Thyroid gland (tissue), 4 donors: ENCODE data around the gene HDAC8. TPM values are rescaled to one million over a fixed set of nuclear protein-coding genes. Genes with fewer than 3 reads are reported as not detected.

Experiments used
- DNase-seq, 2 donors: peaks; one replicate each; pipeline ENCODE4 v3.0.0-alpha.2; 2019
- H3K27ac ChIP-seq, 3 donors: fragments of 200-600 bp; sonication (generic); 1 replicate in 2 of 3; 2 replicates in 1 of 3; pipeline ENCODE4 v1.5.1; 2016 to 2019; ENCODE audit warnings: mild to moderate bottlenecking in 1 of 3, moderate library complexity in 1 of 3
- H3K27me3 ChIP-seq: fragments of 200-600 bp; sonication (generic); one replicate; pipeline ENCODE4 v1.5.1; 2019
- H3K36me3 ChIP-seq, 2 donors: fragments of 200-600 bp; sonication (generic); one replicate each; pipeline ENCODE4 v1.5.1; 2016 to 2019
- H3K4me1 ChIP-seq, 2 donors: fragments of 200-600 bp; sonication (generic); one replicate each; pipeline ENCODE4 v1.5.1; 2017 to 2019
- H3K4me3 ChIP-seq, 3 donors: fragments of 200-600 bp; sonication (generic); replicated peaks in 1 of 3; 1 replicate in 2 of 3; 2 replicates in 1 of 3; pipeline ENCODE4 v1.5.1; 2016; ENCODE audit warnings: mild to moderate bottlenecking in 1 of 3
- H3K9me3 ChIP-seq: fragments of 200-600 bp; sonication (generic); one replicate; pipeline ENCODE4 v1.5.1; 2017
- POLR2A ChIP-seq, 2 donors: fragments of 450-650 bp; IDR thresholded peaks; one replicate each; pipeline ENCODE4 v1.6.1; 2017; ENCODE audit warnings: antibody characterized with exemption in 2 of 2, mild to moderate bottlenecking in 2 of 2, moderate library complexity in 1 of 2
- WGBS, 2 donors: methylation state at CpG; one replicate each; pipeline ENCODE4 v1.1.5; 2017; 5-methylcytosine and 5-hydroxymethylcytosine counted together
- intact Hi-C: fragments of 100-400 bp; cut with DNase I; formaldehyde crosslinking; loops from one replicate; pipeline ENCODE4 v1.15.1; 2023
- total RNA-seq, 4 donors: library from RNA; depleted of rRNA; stranded (reverse); fragments of >200 nt; gene quantifications; one replicate each; pipeline ENCODE4 v1.2.3, GENCODE V29; 2016
- TF ChIP-seq, protein P1 (sequence below), 6 experiments: fragments of 200-600 bp in 3 of 6; fragments of 450-650 bp in 3 of 6; sonication (generic) in 3 of 6; IDR thresholded peaks; one replicate each; pipeline ENCODE4 v1.5.1; 2016 to 2019; ENCODE audit warnings: antibody characterized with exemption in 6 of 6, mild to moderate bottlenecking in 2 of 6, inconsistent platforms in 1 of 6, moderate library complexity in 1 of 6

HDAC8 gene
- total RNA-seq, 4 donors from 2014 or later, result 46.5 to 74.9 (median 55.4) TPM

DNA sequence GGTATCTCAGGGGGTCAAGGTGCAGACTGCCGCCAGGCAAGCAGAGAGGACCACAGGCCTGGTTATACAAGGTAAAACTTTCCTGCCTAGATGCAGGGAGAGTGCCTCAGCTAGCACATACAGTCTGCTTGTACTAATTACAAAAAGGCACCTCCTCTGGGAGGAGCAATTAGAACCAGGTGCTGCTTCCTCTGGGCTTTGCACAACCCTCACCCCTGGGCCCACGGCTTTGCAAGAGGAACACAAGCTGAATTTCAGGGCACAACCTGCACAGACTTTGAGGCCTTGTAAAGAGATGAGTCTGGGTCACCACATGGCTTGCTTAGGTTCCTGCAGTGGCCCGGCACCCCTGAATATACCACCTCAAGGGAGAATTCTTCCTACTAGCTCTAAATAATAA is 257.8 kb downstream of the HDAC8 start:
- intact Hi-C loops, result no loop called here
- Histone ChIP-seq H3K4me3 (no peak overlapping the region), H3K4me1 (peaks cover 3 to 7% of the 10 kb centered on the region in 2 donors), H3K27me3 (no peaks in the 10 kb centered on the region), H3K9me3 (no peaks in the 10 kb centered on the region), H3K27ac (peak overlapping the region in 1 of 3 donors; percentile 56), H3K36me3 (no peaks in the 10 kb centered on the region)
- DNase-seq, result no peak
- WGBS, 2 donors, result 100% methylated on average over 3 of the region's 3 CpGs; no CpG with 5 or more reads in 1 of the 2 donors
- TF ChIP-seq, protein P1, sequence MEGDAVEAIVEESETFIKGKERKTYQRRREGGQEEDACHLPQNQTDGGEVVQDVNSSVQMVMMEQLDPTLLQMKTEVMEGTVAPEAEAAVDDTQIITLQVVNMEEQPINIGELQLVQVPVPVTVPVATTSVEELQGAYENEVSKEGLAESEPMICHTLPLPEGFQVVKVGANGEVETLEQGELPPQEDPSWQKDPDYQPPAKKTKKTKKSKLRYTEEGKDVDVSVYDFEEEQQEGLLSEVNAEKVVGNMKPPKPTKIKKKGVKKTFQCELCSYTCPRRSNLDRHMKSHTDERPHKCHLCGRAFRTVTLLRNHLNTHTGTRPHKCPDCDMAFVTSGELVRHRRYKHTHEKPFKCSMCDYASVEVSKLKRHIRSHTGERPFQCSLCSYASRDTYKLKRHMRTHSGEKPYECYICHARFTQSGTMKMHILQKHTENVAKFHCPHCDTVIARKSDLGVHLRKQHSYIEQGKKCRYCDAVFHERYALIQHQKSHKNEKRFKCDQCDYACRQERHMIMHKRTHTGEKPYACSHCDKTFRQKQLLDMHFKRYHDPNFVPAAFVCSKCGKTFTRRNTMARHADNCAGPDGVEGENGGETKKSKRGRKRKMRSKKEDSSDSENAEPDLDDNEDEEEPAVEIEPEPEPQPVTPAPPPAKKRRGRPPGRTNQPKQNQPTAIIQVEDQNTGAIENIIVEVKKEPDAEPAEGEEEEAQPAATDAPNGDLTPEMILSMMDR (IDR thresholded peaks at IDR 0.05), result no peak
- no peak for TF ChIP-seq POLR2A (IDR thresholded peaks at IDR 0.05)

DNA sequence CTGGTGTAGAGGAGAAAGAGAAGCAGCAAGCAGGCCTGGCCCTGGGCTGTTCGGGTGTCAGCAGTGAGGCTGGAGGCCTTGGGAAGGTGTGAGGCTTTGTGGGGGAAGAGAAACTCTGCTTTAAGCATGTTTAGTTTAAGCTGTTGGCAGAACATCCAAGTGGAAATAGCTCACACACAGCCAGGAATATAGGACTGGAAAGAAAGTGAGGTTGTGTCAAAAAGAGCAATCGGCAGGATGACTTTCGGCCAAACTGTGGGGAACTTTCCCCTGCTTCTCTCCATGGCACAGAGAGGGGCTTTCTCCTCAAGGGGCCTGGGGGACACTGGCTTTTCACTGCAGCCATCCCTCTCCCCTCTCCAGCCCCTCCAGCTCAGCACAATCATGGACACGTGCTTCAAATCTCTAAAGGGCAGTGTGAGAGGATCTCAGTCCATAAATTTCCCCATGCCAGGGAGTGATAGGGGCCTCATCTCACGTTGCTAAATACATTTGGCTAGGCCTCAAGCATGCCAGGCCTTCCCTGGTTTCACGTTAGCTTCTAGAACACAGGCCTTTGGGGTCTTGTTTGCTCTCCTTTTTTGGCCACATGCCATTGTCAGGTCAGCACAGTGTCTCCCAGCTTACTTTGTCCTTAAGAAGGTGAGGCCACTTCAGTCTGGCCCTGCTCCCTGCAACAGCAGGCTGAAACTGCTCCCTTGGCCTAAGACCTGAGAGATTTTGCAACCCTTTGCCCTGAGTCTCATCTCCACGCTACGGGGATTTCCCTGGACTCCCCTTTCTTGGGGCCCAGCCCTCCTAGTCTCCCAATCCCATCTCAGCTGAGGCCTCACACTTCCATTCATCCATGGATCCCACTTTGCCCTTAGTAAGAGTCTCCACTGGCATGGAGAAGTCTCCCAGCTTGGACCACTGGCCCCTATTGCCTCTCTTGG is 258.7 kb downstream of the HDAC8 start:
- intact Hi-C loops, result no loop called here
- TF ChIP-seq, protein P1 (IDR thresholded peaks at IDR 0.05), result no peak
- TF ChIP-seq POLR2A (IDR thresholded peaks at IDR 0.05), result no peak
- Histone ChIP-seq H3K9me3 (no peaks in the 10 kb centered on the region), H3K4me3 (no peak overlapping the region), H3K4me1 (peaks cover 5 to 7% of the 10 kb centered on the region in 2 donors), H3K27ac (peak overlapping the region; percentile 5 to 58 (median 56)), H3K27me3 (no peaks in the 10 kb centered on the region), H3K36me3 (no peaks in the 10 kb centered on the region)
- 35 to 56% methylated on average over 6 to 8 of the region's 8 CpGs for WGBS, 2 donors
- peak in 1 of 2 donors; percentile 30 for DNase-seq

DNA sequence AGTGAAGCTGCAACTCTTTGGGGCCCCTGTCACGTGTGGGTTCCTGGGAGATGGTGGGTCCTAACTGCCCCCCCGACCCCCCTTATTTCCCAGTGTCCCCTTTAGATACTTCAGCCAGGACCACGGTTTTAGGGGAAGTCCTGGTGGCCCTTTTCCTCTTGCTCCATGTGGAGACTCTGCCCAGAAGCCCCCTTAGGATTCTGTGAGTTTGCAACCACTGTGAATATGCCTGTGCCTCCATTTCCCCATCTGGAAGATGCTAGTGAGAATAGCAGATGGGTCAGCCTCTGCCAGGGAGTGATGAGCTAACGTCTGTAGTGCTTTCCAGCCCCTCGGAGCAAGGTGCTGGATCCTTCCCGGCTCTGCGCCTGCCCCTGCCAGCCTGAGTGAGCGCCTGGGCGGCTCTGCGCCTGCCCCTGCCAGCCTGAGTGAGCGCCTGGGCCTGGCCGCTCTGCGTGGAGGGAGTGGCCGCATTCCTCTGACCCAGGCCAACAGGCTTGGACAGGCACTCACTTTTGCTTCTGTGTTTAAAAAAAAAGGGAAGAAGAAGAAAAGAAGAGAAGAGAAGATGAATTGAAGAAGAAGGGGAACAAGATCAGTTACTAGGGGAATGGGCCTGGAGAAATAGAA is 260.2 kb downstream of the HDAC8 start:
- H3K27me3 ChIP-seq, result no peaks in the 10 kb centered on the region
- H3K4me3 ChIP-seq, result no peak overlapping the region
- peak; percentile 55 to 69 for DNase-seq
- peaks cover 12 to 19% of the 10 kb centered on the region in 2 donors for H3K4me1 ChIP-seq
- 59 to 63% methylated on average over 10 to 12 of the region's 14 CpGs for WGBS, 2 donors
- TF ChIP-seq, protein P1 (IDR thresholded peaks at IDR 0.05), result no peak
- TF ChIP-seq POLR2A (IDR thresholded peaks at IDR 0.05), result peak in 1 of 2 donors; percentile 14
- H3K27ac ChIP-seq, result peak overlapping the region in 1 of 3 donors; percentile 31
- no peaks in the 10 kb centered on the region for H3K36me3 ChIP-seq
- intact Hi-C loops, result no loop called here
- H3K9me3 ChIP-seq, result no peaks in the 10 kb centered on the region

DNA sequence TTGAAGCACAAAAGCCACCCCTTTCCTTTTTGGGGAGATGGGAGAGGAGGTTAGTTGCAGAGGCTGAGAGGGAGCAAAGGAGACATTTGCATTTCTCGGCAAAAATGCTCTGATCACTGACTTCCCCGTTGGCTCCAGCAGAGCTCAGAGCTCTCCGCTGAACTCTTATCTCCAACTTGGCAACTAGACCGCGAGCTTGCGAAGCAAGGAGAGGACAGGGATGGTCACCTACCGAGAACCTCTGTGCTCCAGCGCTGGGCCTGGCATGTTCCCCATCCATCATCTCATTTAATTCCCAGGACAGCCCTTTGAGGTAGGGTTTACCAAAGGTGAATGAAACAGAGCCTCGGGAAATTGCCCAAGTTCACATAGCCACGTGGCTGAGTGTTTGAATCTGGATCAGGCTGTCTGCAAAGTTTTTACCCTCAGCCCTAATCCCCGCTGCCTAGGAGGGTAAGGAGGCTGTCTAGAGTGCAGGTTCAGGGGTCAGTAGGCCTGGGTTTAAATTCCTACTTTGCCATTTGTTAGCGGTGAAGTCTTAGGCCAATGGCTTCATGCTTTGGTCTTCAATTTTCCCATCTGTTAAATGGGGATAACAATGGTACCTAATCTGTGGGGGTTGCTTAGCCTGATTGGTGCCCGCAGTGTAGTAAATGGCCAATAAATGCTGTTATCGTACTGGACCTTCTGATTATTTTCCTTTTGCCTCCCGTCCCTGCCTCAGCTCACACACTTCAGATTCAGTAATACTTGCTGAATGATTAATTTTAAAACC is 263.2 kb downstream of the HDAC8 start:
- peaks cover 10 to 29% of the 10 kb centered on the region in 2 donors for H3K4me1 ChIP-seq
- intact Hi-C loops, result no loop called here
- H3K27ac ChIP-seq, result no peak overlapping the region
- no peaks in the 10 kb centered on the region for H3K9me3 ChIP-seq
- 31 to 67% methylated on average over 3 to 15 of the region's 15 CpGs for WGBS, 2 donors
- no peaks in the 10 kb centered on the region for H3K36me3 ChIP-seq
- peak in 1 of 2 donors; percentile 33 for DNase-seq
- peak overlapping the region in 1 of 3 donors; percentile 28 for H3K4me3 ChIP-seq
- H3K27me3 ChIP-seq, result peaks cover 4% of the 10 kb centered on the region
- TF ChIP-seq, protein P1 (IDR thresholded peaks at IDR 0.05), result no peak
- no peak for TF ChIP-seq POLR2A (IDR thresholded peaks at IDR 0.05)
